NCI-H2081 treated with DMSO at 0.1 percent for 48 hours (cell line): ENCODE measurements around the gene GON4L.
"Not testable (repeated sequence)": the region's sequence is repeated elsewhere in the genome, so short reads cannot be mapped to it uniquely, and the experiment has no call there.

ENCODE experiments used
- DNase-seq: peaks from one replicate; lab custom pipeline; 2025; lab: John Stamatoyannopoulos, UW

The GON4L gene

GRCh38 chr1:155871390-155871789 lies 14.4 kb upstream of the GON4L start:
- DNase-seq: peak; percentile 21

GRCh38 chr1:155867766-155868165 lies 10.8 kb upstream of the GON4L start:
- DNase-seq: no peak

GRCh38 chr1:155864393-155864792 lies 7.4 kb upstream of the GON4L start:
- no peak for DNase-seq

GRCh38 chr1:155861896-155862295 lies 4.9 kb upstream of the GON4L start:
- no peak for DNase-seq

- no peak for DNase-seq
Measured at GRCh38 chr1:155860970-155861510, 4.0 kb upstream of the GON4L start.

GRCh38 chr1:155859881-155860871 lies 3.2 kb upstream of the GON4L start:
- peak; percentile 79 for DNase-seq

GRCh38 chr1:155859234-155859829 lies 2.3 kb upstream of the GON4L start, which contains the start of gene SYT11:
SYT11 (plus strand) TSS chr1:155859567; CDS start chr1:155859762, 195 bp downstream.
- DNase-seq: peak; percentile 95

- no peak for DNase-seq
Measured at GRCh38 chr1:155858800-155859233, 1.8 kb upstream of the GON4L start.

- no peak for DNase-seq
Measured at GRCh38 chr1:155856257-155856974, 598 bp downstream of the GON4L start.

- no peak for DNase-seq
Measured at GRCh38 chr1:155850345-155850744, 6.7 kb downstream of the GON4L start.

- no peak for DNase-seq
Measured at GRCh38 chr1:155847823-155848529, 9.0 kb downstream of the GON4L start.

- DNase-seq: no peak
Measured at GRCh38 chr1:155844860-155845421, 12.1 kb downstream of the GON4L start.

- DNase-seq: no peak
Measured at GRCh38 chr1:155840386-155840785, 16.6 kb downstream of the GON4L start.

GRCh38 chr1:155835548-155835947 lies 21.5 kb downstream of the GON4L start:
- DNase-seq: no peak

- not testable (repeated sequence) for DNase-seq
Measured at GRCh38 chr1:155834927-155835399, 22.1 kb downstream of the GON4L start.

- no peak for DNase-seq
Measured at GRCh38 chr1:155834296-155834926, 22.6 kb downstream of the GON4L start.

- DNase-seq: no peak
Measured at GRCh38 chr1:155833665-155834295, 23.2 kb downstream of the GON4L start.

GRCh38 chr1:155831279-155831976 lies 25.6 kb downstream of the GON4L start:
- DNase-seq: no peak

GRCh38 chr1:155827450-155827849 lies 29.6 kb downstream of the GON4L start:
- DNase-seq: no peak
